Right atrium auricular region (tissue), 2 donors: ENCODE data around the gene BTN2A1. TPM values are rescaled to one million over a fixed set of nuclear protein-coding genes. Genes with fewer than 3 reads are reported as not detected.
"Not testable (repeated sequence)": the region's sequence is repeated elsewhere in the genome, so short reads cannot be mapped to it uniquely, and the experiment has no call there.

Experiments used
- DNase-seq: peaks from one replicate; pipeline ENCODE4 v3.0.0-alpha.2; 2019; ENCODE audit warnings: low spot score
- H3K27ac ChIP-seq, 2 donors: fragments of 200-600 bp; sonication (generic); 1 replicate in 1 of 2; 2 replicates in 1 of 2; pipeline ENCODE4 v1.5.1; 2016 to 2019
- H3K27me3 ChIP-seq, 2 donors: fragments of 200-600 bp; sonication (generic); one replicate each; pipeline versions ENCODE4 v1.5.1 to v1.6.0; 2017 to 2019
- H3K36me3 ChIP-seq: fragments of 200-600 bp; sonication (generic); one replicate; pipeline ENCODE4 v1.5.1; 2016
- H3K4me1 ChIP-seq, 2 donors: fragments of 200-600 bp; sonication (generic); one replicate each; pipeline versions ENCODE4 v1.5.1 to v1.6.0; 2017 to 2019
- H3K4me3 ChIP-seq, 2 donors: fragments of 200-600 bp; sonication (generic); 1 replicate in 1 of 2; 2 replicates in 1 of 2; pipeline ENCODE4 v1.5.1; 2017 to 2019; ENCODE audit warnings: mild to moderate bottlenecking in 1 of 2, moderate library complexity in 1 of 2
- H3K9me3 ChIP-seq, 2 donors: fragments of 200-600 bp; sonication (generic); one replicate each; pipeline ENCODE4 v1.5.1; 2019
- total RNA-seq, 2 donors: library from RNA; depleted of rRNA; stranded (reverse); fragments of >200 nt; gene quantifications; one replicate each; pipeline ENCODE4 v1.1.0, GENCODE V29; 2016
- TF ChIP-seq, protein P1 (sequence below), 2 donors: fragments of 200-600 bp; sonication (generic); IDR thresholded peaks; one replicate each; pipeline ENCODE4 v1.5.1; 2019; ENCODE audit warnings: antibody characterized with exemption in 2 of 2

Gene BTN2A1
- total RNA-seq, 2 donors from 2014 or later, result 7.6 to 13.9 TPM

DNA sequence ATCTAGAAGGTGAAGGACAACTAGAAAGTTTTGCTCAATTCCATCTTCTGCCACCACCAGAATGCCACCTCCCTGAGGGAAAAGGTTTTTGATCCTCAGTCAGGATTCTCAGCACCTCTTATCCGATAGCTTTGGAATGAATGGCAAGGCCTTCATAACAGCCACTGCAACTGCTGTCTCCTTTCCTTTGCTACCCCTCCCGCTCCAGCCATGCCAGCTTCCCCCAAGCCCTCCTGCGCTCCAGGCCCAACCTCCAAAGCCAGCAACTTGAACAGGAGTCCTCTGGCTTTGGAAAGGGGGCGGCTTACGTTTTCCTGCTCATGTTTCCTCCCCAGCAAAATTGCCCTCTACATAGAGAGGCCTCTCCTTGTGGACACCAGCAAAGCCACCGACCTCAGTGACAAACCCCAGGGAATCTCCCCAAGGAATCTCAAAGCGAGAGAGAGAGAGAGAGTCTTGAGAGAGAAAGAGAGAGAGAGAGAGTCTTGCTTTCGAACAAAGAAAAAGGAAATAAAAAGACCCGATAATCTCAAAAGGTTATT, 420 bp upstream of the BTN2A1 start:
- TF ChIP-seq, protein P1, sequence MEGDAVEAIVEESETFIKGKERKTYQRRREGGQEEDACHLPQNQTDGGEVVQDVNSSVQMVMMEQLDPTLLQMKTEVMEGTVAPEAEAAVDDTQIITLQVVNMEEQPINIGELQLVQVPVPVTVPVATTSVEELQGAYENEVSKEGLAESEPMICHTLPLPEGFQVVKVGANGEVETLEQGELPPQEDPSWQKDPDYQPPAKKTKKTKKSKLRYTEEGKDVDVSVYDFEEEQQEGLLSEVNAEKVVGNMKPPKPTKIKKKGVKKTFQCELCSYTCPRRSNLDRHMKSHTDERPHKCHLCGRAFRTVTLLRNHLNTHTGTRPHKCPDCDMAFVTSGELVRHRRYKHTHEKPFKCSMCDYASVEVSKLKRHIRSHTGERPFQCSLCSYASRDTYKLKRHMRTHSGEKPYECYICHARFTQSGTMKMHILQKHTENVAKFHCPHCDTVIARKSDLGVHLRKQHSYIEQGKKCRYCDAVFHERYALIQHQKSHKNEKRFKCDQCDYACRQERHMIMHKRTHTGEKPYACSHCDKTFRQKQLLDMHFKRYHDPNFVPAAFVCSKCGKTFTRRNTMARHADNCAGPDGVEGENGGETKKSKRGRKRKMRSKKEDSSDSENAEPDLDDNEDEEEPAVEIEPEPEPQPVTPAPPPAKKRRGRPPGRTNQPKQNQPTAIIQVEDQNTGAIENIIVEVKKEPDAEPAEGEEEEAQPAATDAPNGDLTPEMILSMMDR (IDR thresholded peaks at IDR 0.05), result no peak
- H3K27ac ChIP-seq, result peak overlapping the region; percentile 94
- H3K27me3 ChIP-seq, result no peaks in the 10 kb centered on the region
- no peak for DNase-seq
- H3K36me3 ChIP-seq, result peaks cover 20% of the 10 kb centered on the region
- H3K4me1 ChIP-seq, result peaks cover 0 to 51% of the 10 kb centered on the region in 2 donors
- H3K9me3 ChIP-seq, result no peaks in the 10 kb centered on the region
- H3K4me3 ChIP-seq, result peak overlapping the region; percentile 73 to 79

DNA sequence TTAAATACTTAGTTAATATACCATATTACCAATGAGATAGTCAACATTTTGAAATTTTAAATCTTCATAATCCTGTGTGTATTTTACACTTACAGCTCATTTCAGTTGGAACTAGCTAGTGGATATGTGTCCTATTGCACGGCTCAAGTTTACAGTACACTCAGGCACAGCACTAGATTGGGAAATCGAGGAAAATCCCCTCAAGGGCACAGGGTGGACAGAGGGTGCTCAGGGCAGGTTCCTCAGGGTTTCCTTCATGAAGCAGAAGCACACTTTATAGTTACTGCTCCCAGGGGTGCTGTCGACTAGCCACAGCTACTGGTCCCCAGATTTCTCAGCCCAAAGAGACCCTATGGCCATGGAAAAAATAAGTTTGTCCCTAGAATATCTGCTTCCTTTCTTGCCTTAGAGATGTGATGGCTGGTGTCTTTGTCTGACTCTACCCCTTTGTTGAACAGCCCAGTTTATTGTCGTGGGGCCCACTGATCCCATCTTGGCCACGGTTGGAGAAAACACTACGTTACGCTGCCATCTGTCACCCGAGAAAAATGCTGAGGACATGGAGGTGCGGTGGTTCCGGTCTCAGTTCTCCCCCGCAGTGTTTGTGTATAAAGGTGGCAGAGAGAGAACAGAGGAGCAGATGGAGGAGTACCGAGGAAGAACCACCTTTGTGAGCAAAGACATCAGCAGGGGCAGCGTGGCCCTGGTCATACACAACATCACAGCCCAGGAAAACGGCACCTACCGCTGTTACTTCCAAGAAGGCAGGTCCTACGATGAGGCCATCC, 1.5 kb downstream of the BTN2A1 start:
- TF ChIP-seq, protein P1 (IDR thresholded peaks at IDR 0.05), result no peak
- Histone ChIP-seq H3K36me3 (peaks cover 39% of the 10 kb centered on the region), H3K27me3 (no peaks in the 10 kb centered on the region), H3K9me3 (no peaks in the 10 kb centered on the region), H3K27ac (no peak overlapping the region), H3K4me1 (peaks cover 0 to 41% of the 10 kb centered on the region in 2 donors), H3K4me3 (peak overlapping the region in 1 of 2 donors; percentile 73)
- no peak for DNase-seq

DNA sequence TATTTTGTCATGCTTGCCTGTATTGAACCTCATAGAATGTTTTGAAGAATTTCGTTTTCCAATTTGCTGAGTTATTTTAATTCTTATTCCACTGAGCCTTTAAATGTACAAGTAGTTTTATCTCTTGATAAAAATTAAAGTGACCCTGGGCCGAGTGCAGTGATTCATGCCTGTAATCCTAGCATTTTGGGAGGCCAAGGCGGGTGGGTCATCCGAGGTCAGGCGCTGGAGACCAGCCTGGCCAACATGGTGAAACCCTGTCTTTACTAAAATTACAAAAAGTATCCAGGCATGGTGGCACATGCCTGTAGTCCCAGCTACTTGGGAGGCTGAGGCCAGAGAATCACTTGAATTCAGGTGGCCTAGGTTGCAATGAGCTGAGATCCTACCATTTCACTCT, 3.6 kb downstream of the BTN2A1 start:
- H3K4me3 ChIP-seq, H3K27ac ChIP-seq, H3K27me3 ChIP-seq, DNase-seq, H3K9me3 ChIP-seq: not testable (repeated sequence)
- H3K4me1 ChIP-seq, result peaks cover 0 to 41% of the 10 kb centered on the region in 2 donors
- peaks cover 60% of the 10 kb centered on the region for H3K36me3 ChIP-seq

DNA sequence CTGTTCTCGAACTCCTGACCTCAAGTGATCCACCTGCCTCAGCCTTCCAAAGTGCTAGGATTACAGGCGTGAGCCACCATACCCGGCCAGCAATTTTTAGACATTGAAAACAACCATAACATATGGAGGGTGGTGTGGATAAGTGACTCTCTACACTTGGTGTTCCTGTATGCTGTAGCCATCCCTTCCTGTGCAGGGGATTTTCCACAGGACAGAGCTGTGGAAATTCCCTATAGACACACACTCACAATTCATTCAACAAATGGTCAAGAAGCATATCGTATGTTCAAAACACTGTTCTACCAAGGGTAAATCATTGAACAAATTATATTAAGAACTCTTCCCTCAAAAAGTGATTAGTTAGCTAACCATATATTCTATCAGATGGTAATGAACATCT, 6.3 kb downstream of the BTN2A1 start:
- TF ChIP-seq, protein P1 (IDR thresholded peaks at IDR 0.05), result no peak
- no peak overlapping the region for H3K4me3 ChIP-seq
- H3K27me3 ChIP-seq, result no peaks in the 10 kb centered on the region
- peaks cover 87% of the 10 kb centered on the region for H3K36me3 ChIP-seq
- H3K9me3 ChIP-seq, result no peaks in the 10 kb centered on the region
- DNase-seq, result no peak
- no peak overlapping the region for H3K27ac ChIP-seq
- peaks cover 0 to 32% of the 10 kb centered on the region in 2 donors for H3K4me1 ChIP-seq

DNA sequence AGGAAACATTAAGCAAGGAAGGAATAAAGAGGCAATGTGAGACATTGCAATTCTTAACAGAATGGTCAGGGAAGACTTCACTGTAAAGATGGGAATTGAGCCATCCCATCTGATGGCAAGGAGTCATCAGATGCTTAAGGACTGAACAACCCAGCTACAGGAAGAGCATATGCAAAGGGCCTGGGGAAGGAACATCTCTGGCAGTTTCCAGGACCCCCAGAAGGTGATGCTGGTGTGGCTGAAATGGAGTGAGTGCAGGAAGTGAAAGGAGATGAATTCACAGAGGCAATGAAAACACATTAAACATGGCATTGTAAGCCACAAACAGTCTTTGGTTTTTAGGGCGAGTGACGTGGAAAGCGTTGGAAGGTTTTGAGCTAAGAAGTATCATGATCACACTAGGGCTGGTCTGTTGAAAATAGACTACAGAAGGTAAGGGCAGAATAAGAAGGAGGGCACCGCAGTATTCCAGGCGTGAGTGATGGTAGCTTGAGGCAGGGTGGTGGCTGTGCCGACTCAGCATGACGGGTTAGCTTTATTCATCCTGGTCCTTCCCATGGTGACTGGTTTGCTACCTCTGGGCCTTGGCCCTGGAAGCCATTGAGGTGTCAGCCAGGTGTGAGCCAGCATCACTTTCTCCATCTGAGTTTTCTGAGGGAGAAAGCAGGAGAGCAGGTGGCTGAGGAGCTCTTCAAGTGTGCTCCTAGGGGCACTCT, 6.8 kb downstream of the BTN2A1 start:
- Histone ChIP-seq H3K4me1 (peaks cover 0 to 26% of the 10 kb centered on the region in 2 donors), H3K4me3 (no peak overlapping the region), H3K9me3 (no peaks in the 10 kb centered on the region), H3K36me3 (peaks cover 89% of the 10 kb centered on the region), H3K27ac (no peak overlapping the region), H3K27me3 (no peaks in the 10 kb centered on the region)
- DNase-seq, result no peak
- TF ChIP-seq, protein P1 (IDR thresholded peaks at IDR 0.05), result no peak

DNA sequence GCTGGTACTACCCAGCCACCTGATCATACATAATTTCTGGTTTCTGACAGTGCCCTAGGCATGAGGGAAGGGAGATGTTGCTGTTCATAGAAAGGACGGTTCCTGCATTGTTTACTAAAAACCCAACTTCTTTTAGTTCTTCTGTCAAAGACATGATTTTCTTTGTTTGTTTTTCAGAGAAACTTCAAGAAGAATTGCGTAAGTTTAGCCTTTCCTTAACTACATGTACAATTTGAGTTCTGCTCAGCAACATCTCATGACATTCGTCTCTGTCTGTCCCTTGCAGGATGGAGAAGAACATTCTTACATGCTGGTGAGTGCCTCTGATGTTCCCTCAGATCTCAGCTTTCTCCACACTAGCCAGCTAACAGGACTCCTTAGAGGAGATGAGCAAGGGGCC, 8.0 kb downstream of the BTN2A1 start:
- no peak overlapping the region for H3K27ac ChIP-seq
- no peaks in the 10 kb centered on the region for H3K9me3 ChIP-seq
- H3K36me3 ChIP-seq, result peaks cover 80% of the 10 kb centered on the region
- no peaks in the 10 kb centered on the region for H3K27me3 ChIP-seq
- H3K4me3 ChIP-seq, result no peak overlapping the region
- peaks cover 0 to 14% of the 10 kb centered on the region in 2 donors for H3K4me1 ChIP-seq
- TF ChIP-seq, protein P1 (IDR thresholded peaks at IDR 0.05), result no peak
- no peak for DNase-seq
